SK-N-DZ (cell line): ENCODE data around the gene GAD1.

ENCODE experiments used
- DNase-seq: peaks from one replicate; pipeline ENCODE4 v3.0.0-alpha.2; 2015; ENCODE audit warnings: low spot score

Gene GAD1

GRCh38 chr2:170842785-170843184 lies 26.1 kb downstream of the GAD1 start:
- no peak for DNase-seq

GRCh38 chr2:170843656-170844055 lies 27.0 kb downstream of the GAD1 start:
- no peak for DNase-seq

- DNase-seq = no peak
Measured at GRCh38 chr2:170845343-170845742, 28.7 kb downstream of the GAD1 start.

GRCh38 chr2:170846314-170846713 lies 29.6 kb downstream of the GAD1 start:
- DNase-seq = no peak

- no peak for DNase-seq
Measured at GRCh38 chr2:170847716-170848115, 31.0 kb downstream of the GAD1 start.

- no peak for DNase-seq
Measured at GRCh38 chr2:170848587-170848986, 31.9 kb downstream of the GAD1 start.

- DNase-seq = no peak
Measured at GRCh38 chr2:170850251-170850650, 33.6 kb downstream of the GAD1 start.

GRCh38 chr2:170851635-170852034 lies 34.9 kb downstream of the GAD1 start:
- DNase-seq = no peak

- no peak for DNase-seq
Measured at GRCh38 chr2:170856066-170856465, 39.4 kb downstream of the GAD1 start.

- DNase-seq = no peak
Measured at GRCh38 chr2:170862286-170862902, 45.7 kb downstream of the GAD1 start.

- no peak for DNase-seq
Measured at GRCh38 chr2:170863087-170863486, 46.4 kb downstream of the GAD1 start.

GRCh38 chr2:170869036-170869435 lies 52.3 kb downstream of the GAD1 start:
- no peak for DNase-seq

GRCh38 chr2:170869461-170869860 lies 52.8 kb downstream of the GAD1 start:
- no peak for DNase-seq

- DNase-seq = peak; percentile 64
Measured at GRCh38 chr2:170873035-170873692, 56.5 kb downstream of the GAD1 start.

- DNase-seq = no peak
Measured at GRCh38 chr2:170878066-170878465, 61.4 kb downstream of the GAD1 start.

GRCh38 chr2:170878505-170878904 lies 61.8 kb downstream of the GAD1 start:
- DNase-seq = no peak

GRCh38 chr2:170881840-170882239 lies 65.2 kb downstream of the GAD1 start:
- DNase-seq = no peak

GRCh38 chr2:170882758-170883157 lies 66.1 kb downstream of the GAD1 start:
- no peak for DNase-seq

GRCh38 chr2:170883683-170884082 lies 67.0 kb downstream of the GAD1 start:
- no peak for DNase-seq

- DNase-seq = no peak
Measured at GRCh38 chr2:170885130-170885791, 68.6 kb downstream of the GAD1 start.

- no peak for DNase-seq
Measured at GRCh38 chr2:170886386-170886785, 69.7 kb downstream of the GAD1 start.

GRCh38 chr2:170887496-170887895 lies 70.8 kb downstream of the GAD1 start:
- no peak for DNase-seq

- no peak for DNase-seq
Measured at GRCh38 chr2:170887896-170888295, 71.2 kb downstream of the GAD1 start.
